CD14-positive monocyte (primary cell): ENCODE data around the gene PDE4D. TPM values are rescaled to one million over a fixed set of nuclear protein-coding genes. Genes with fewer than 3 reads are reported as not detected.

ENCODE experiments used
- DNase-seq, 3 donors: peaks; one replicate each; pipeline ENCODE4 v3.0.0-alpha.2; 2011 to 2022
- H2AFZ ChIP-seq: 2 replicates; pipeline ENCODE4 v1.6.0; 2012; ENCODE audit warnings: mild to moderate bottlenecking, low read depth, low read length, inconsistent platforms; ENCODE audit not compliant: insufficient read depth, poor library complexity, severe bottlenecking
- H3K27ac ChIP-seq, 2 donors: 1 replicate in 1 of 2; 2 replicates in 1 of 2; pipeline ENCODE4 v1.5.1; 2012 to 2013; ENCODE audit warnings: low read length in 2 of 2, control low read depth in 1 of 2, inconsistent platforms in 1 of 2, low read depth in 1 of 2, mild to moderate bottlenecking in 1 of 2
- H3K27me3 ChIP-seq, 2 donors: one replicate each; pipeline versions ENCODE4 v1.6.0 to v1.6.1; 2011 to 2013; ENCODE audit warnings: low read length in 2 of 2; ENCODE audit not compliant: control insufficient read depth in 2 of 2, insufficient read depth in 2 of 2
- H3K36me3 ChIP-seq, 2 donors: replicated peaks in 1 of 2; 1 replicate in 1 of 2; 2 replicates in 1 of 2; pipeline versions ENCODE4 v1.5.1 to v1.6.1; 2012 to 2013; ENCODE audit warnings: low read length in 2 of 2, control low read depth in 1 of 2, inconsistent platforms in 1 of 2, mild to moderate bottlenecking in 1 of 2; ENCODE audit not compliant: insufficient read depth in 2 of 2, control insufficient read depth in 1 of 2
- H3K4me1 ChIP-seq, 2 donors: 1 replicate in 1 of 2; 2 replicates in 1 of 2; pipeline versions ENCODE4 v1.5.1 to v1.6.1; 2012 to 2013; ENCODE audit warnings: low read length in 2 of 2, control low read depth in 1 of 2, inconsistent platforms in 1 of 2, mild to moderate bottlenecking in 1 of 2, moderate library complexity in 1 of 2; ENCODE audit not compliant: insufficient read depth in 2 of 2, control insufficient read depth in 1 of 2
- H3K4me2 ChIP-seq: replicated peaks from 2 replicates; pipeline ENCODE3; 2012; ENCODE audit warnings: low read length, moderate library complexity, mild to moderate bottlenecking; ENCODE audit not compliant: poor library complexity, severe bottlenecking; ENCODE audit errors: extremely low read depth
- H3K4me3 ChIP-seq, 3 experiments: fragments of 200-600 bp in 1 of 3; sonication (generic) in 1 of 3; replicated peaks in 1 of 3; 1 replicate in 2 of 3; 2 replicates in 1 of 3; pipeline ENCODE4 v1.5.1; 2011 to 2013; ENCODE audit warnings: low read length in 3 of 3, mild to moderate bottlenecking in 3 of 3, control low read depth in 2 of 3, low read depth in 2 of 3, inconsistent platforms in 1 of 3, moderate library complexity in 1 of 3
- H3K79me2 ChIP-seq: 2 replicates; pipeline ENCODE4 v1.6.0; 2012; ENCODE audit warnings: mild to moderate bottlenecking, control low read depth, inconsistent platforms, low read length, moderate library complexity; ENCODE audit not compliant: insufficient read depth
- H3K9ac ChIP-seq: 2 replicates; pipeline ENCODE4 v1.6.0; 2017; ENCODE audit warnings: low read length, mild to moderate bottlenecking; ENCODE audit not compliant: insufficient read depth, poor library complexity, severe bottlenecking
- H3K9me3 ChIP-seq, 2 donors: replicated peaks in 1 of 2; 1 replicate in 1 of 2; 2 replicates in 1 of 2; pipeline versions ENCODE4 v1.5.1 to v1.6.1; 2012 to 2013; ENCODE audit warnings: low read length in 2 of 2, control low read depth in 1 of 2; ENCODE audit not compliant: control insufficient read depth in 1 of 2, insufficient read depth in 1 of 2
- H4K20me1 ChIP-seq: 2 replicates; pipeline ENCODE4 v1.6.0; 2012; ENCODE audit warnings: mild to moderate bottlenecking, low read length, control low read depth, moderate library complexity; ENCODE audit not compliant: insufficient read depth
- H3K27ac Mint-ChIP-seq, 7 donors: one replicate each; pipeline ENCODE4 v1.8.0; 2020; ENCODE audit warnings: mild to moderate bottlenecking in 7 of 7, mixed read lengths in 7 of 7, moderate library complexity in 6 of 7, inconsistent platforms in 2 of 7
- H3K27me3 Mint-ChIP-seq, 3 donors: one replicate each; pipeline ENCODE4 v1.8.0; 2021 to 2022; ENCODE audit warnings: low read depth in 3 of 3, mild to moderate bottlenecking in 3 of 3, mixed read lengths in 3 of 3, moderate library complexity in 3 of 3, inconsistent platforms in 1 of 3
- H3K36me3 Mint-ChIP-seq, 2 donors: one replicate each; pipeline ENCODE4 v1.8.0; 2020; ENCODE audit warnings: mixed read lengths in 2 of 2, inconsistent platforms in 1 of 2, mild to moderate bottlenecking in 1 of 2
- H3K4me1 Mint-ChIP-seq: one replicate; pipeline ENCODE4 v1.8.0; 2020; ENCODE audit warnings: mild to moderate bottlenecking, mixed read lengths
- H3K4me3 Mint-ChIP-seq, 2 donors: one replicate each; pipeline ENCODE4 v1.8.0; 2020; ENCODE audit warnings: mild to moderate bottlenecking in 2 of 2, mixed read lengths in 2 of 2, moderate library complexity in 1 of 2
- H3K9me3 Mint-ChIP-seq, 7 donors: one replicate each; pipeline ENCODE4 v1.8.0; 2020 to 2022; ENCODE audit warnings: mixed read lengths in 7 of 7, mild to moderate bottlenecking in 6 of 7, moderate library complexity in 6 of 7, inconsistent platforms in 2 of 7
- whole genome bisulfite sequencing: methylation state at CpG from one replicate; pipeline ENCODE4 v1.1.5; 2013; ENCODE audit warnings: missing lambda C conversion rate; ENCODE audit not compliant: insufficient coverage; 5-methylcytosine and 5-hydroxymethylcytosine counted together
- intact Hi-C, 2 donors: fragments of 100-400 bp; cut with micrococcal nuclease; formaldehyde crosslinking; loops; one replicate each; pipeline versions ENCODE4 v1.15.0 to v1.15.1; 2023
- polyA plus RNA-seq, 3 donors: library from polyadenylated mRNA; depleted of rRNA in 1 of 3; unstranded in 2 of 3; stranded (reverse) in 1 of 3; fragments of 300-500 nt in 2 of 3; fragments of >200 nt in 1 of 3; fragmentation: Illumina TruSeq in 2 of 3; gene quantifications; 1 replicate in 2 of 3; 2 replicates in 1 of 3; pipeline ENCODE4 v1.2.3, GENCODE V29; 2012 to 2021
- TF ChIP-seq, protein P1 (sequence below): fragments of 200-600 bp; IDR thresholded peaks from one replicate; pipeline ENCODE4 v1.8.0; 2022; ENCODE audit warnings: antibody characterized with exemption, mild to moderate bottlenecking

PDE4D gene
- polyA plus RNA-seq, 3 donors, result 1.9 to 3.4 (median 2.8) TPM

DNA sequence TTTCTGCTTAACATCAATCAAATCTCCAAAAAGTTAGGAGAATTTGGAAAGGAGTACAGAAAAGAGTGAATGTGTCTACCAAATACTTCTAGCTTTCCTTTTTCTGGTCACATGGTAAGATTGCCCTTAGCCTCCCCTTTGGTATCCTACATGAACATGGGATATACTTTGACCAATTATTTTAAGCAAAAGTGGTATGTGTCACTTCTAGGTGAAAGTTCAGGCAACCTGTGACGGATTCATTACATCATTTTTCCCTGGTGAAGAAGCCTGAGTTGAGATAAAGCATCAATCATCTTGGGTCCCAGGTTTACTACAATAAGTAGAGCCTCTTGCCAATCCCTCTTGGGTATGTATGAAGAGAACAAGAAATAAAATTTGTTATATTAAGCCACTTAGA, 419.2 kb downstream of the PDE4D start:
- no peaks in the 10 kb centered on the region for H3K27me3 ChIP-seq
- H3K36me3 Mint-ChIP-seq, result no peaks in the 10 kb centered on the region
- no peak overlapping the region for H3K9ac ChIP-seq
- no peaks in the 10 kb centered on the region for H3K27me3 Mint-ChIP-seq
- no CpG with 5 or more reads among the region's 1 CpG for WGBS
- no peak overlapping the region for H2AFZ ChIP-seq
- H3K4me3 Mint-ChIP-seq, result no peak overlapping the region
- H3K79me2 ChIP-seq, result no peaks in the 10 kb centered on the region
- H4K20me1 ChIP-seq, result no peaks in the 10 kb centered on the region
- no peaks in the 10 kb centered on the region for H3K36me3 ChIP-seq
- no peaks in the 10 kb centered on the region for H3K9me3 Mint-ChIP-seq
- no peak overlapping the region for H3K27ac Mint-ChIP-seq
- H3K4me1 ChIP-seq, result no peaks in the 10 kb centered on the region
- no peak for DNase-seq
- H3K4me2 ChIP-seq, result no peak overlapping the region
- intact Hi-C loops, result no loop called here
- no peaks in the 10 kb centered on the region for H3K4me1 Mint-ChIP-seq
- no peaks in the 10 kb centered on the region for H3K9me3 ChIP-seq
- no peak overlapping the region for H3K4me3 ChIP-seq
- no peak overlapping the region for H3K27ac ChIP-seq
- TF ChIP-seq, protein P1, sequence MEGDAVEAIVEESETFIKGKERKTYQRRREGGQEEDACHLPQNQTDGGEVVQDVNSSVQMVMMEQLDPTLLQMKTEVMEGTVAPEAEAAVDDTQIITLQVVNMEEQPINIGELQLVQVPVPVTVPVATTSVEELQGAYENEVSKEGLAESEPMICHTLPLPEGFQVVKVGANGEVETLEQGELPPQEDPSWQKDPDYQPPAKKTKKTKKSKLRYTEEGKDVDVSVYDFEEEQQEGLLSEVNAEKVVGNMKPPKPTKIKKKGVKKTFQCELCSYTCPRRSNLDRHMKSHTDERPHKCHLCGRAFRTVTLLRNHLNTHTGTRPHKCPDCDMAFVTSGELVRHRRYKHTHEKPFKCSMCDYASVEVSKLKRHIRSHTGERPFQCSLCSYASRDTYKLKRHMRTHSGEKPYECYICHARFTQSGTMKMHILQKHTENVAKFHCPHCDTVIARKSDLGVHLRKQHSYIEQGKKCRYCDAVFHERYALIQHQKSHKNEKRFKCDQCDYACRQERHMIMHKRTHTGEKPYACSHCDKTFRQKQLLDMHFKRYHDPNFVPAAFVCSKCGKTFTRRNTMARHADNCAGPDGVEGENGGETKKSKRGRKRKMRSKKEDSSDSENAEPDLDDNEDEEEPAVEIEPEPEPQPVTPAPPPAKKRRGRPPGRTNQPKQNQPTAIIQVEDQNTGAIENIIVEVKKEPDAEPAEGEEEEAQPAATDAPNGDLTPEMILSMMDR, result no peak

DNA sequence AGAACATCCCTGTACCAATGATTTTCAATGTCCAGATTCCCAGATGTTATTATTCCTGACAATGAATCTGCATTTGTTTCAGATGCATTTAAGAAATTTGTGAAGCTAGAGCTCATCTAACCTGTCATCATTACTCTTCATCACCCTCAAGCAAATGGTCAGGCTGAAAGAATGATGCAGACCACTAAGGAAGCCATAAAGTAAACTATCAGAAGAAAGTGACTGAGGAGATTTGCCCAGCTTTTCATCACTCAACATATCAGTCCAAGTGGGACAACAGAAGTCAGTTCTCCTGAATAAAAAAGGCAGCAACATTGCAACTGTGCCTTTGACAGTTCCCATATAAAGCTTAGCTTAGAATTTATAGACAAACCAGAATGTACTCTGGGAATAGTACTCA, 419.9 kb downstream of the PDE4D start:
- Histone ChIP-seq H3K4me2 (no peak overlapping the region), H3K27ac (no peak overlapping the region), H3K9me3 (no peaks in the 10 kb centered on the region), H3K4me1 (no peaks in the 10 kb centered on the region), H3K27me3 (no peaks in the 10 kb centered on the region), H3K36me3 (no peaks in the 10 kb centered on the region), H3K4me3 (no peak overlapping the region), H2AFZ (no peak overlapping the region), H3K79me2 (no peaks in the 10 kb centered on the region), H4K20me1 (no peaks in the 10 kb centered on the region), H3K9ac (no peak overlapping the region)
- DNase-seq, result no peak
- Mint-ChIP-seq H3K4me1 (no peaks in the 10 kb centered on the region), H3K4me3 (no peak overlapping the region), H3K9me3 (no peaks in the 10 kb centered on the region), H3K27ac (no peak overlapping the region), H3K36me3 (no peaks in the 10 kb centered on the region), H3K27me3 (no peaks in the 10 kb centered on the region)
- intact Hi-C loops, result no loop called here
- TF ChIP-seq, protein P1, result no peak
